ENCODE measurements around the gene C6orf89.
A peak's percentile ranks its signal among the peaks of the same experiment; 100 is the strongest.
"Not testable (repeated sequence)": the region's sequence is repeated elsewhere in the genome, so short reads cannot be mapped to it uniquely, and the experiment has no call there.

The C6orf89 gene

DNA sequence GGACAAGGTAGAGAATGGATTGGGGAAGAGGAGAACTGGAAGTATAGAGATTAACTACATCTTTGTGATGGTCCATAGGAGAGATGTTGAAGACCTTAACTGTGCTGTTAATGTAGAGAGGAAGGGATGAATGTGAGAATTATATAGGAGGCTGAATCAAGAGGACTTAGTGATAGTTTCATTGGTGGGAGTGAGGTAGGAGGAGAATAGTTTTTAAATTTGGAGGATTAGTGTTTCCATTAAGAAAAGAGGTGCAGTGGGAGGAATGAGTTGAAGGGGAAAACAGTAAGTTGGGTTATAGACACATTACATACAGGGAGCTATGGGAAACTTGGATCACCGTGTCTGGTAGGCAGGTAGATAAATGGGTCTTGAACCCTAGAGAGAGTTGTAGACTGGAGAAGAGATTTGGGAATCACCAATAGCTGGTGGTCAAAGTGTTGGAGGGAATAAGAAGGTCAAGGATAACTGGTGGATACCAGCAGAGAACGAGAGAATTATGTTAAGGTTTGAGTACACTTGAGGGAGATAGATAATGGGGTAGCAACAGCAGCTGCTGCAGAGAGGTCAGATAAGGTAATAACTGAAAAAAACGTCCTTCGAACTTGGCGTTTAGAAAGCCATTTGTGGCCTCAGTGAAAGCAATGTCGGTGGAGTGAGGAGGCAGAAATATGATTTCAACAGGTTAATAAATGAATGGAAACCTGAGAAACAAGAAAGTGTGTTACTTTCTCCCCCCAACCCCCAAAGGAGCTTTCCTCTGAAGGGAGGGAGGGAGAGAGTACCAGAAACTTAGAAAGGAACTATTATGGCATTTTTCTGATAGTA lies 3.1 kb downstream of the C6orf89 start:
- no peak for DNase-seq

- DNase-seq: no peak
These were observed 4.4 kb downstream of the C6orf89 start for GRCh38 chr6:36890112-36890663.

GRCh38 chr6:36891153-36891552 lies 5.4 kb downstream of the C6orf89 start:
- DNase-seq: not testable (repeated sequence)

GRCh38 chr6:36893976-36894932 lies 8.5 kb downstream of the C6orf89 start:
- DNase-seq: no peak

DNA sequence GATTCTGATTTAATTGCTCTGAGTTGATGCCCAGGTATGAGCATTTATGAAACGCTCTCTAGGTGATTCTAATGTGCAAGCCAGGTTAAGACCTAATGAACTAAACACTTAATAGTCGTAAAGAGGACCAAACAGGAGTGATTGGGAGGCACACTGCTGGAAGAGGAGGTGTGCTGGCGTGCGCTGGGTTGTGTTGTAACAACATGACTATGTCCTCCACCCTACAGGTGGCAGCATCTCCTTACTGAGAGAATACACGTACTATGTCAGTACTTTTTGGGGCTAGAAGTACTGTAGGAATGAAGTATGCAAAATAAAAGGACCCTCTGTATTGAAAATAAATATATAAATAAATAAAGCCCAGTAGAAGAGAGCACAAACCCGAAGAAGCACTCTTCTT lies 11.9 kb downstream of the C6orf89 start:
- peak in 1 of 5 donors; percentile 37 for DNase-seq

- DNase-seq: no peak
These were observed 18.4 kb downstream of the C6orf89 start for GRCh38 chr6:36904114-36904513.

DNA sequence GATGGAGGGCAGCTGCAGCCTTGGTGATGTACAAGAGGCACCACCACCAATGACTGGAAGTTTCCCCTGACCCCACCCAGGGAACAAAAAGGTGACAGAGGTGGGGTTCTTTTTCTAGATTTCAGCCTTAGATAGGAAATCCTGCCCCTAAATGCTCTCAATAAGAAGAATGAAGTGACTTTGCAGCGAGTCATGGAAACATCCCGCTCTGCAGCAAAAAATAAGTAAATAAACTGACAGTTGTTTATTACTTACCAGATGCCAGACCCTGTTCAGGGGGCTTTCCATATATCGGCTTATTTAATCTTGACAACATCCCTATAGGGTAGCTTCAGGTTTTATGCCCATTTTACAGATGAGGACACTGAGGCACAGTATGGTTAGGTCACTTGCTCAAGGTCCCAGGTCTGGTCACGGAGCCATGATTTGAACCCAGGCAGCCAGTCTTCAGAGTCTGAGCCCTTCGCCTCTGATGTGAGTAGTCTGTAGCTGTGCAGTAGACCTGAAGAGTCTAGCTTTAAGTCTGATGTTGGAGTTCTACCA lies 19.2 kb downstream of the C6orf89 start:
- no peak for DNase-seq

GRCh38 chr6:36906539-36907325 lies 21.0 kb downstream of the C6orf89 start:
- DNase-seq: no peak

DNA sequence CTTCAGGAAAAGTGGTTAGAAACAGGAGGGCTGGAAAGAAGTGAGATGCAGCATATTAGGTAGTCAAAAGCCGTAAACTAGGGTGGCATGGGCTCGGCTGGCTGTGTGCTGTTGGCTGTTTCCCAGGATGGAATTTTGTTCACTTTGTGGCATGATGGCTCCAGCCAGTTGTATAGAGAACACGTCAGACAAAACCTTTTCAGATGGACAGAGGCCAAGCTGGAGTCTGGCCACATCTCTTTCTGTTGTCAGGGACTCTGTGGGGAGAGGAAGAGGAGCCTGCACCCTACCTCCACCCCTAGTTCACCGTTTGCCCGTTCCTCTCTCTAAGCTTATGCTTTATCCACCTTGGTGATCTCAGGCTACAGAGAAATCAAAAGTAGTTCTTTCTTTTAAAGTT lies 22.0 kb downstream of the C6orf89 start:
- DNase-seq: no peak

DNA sequence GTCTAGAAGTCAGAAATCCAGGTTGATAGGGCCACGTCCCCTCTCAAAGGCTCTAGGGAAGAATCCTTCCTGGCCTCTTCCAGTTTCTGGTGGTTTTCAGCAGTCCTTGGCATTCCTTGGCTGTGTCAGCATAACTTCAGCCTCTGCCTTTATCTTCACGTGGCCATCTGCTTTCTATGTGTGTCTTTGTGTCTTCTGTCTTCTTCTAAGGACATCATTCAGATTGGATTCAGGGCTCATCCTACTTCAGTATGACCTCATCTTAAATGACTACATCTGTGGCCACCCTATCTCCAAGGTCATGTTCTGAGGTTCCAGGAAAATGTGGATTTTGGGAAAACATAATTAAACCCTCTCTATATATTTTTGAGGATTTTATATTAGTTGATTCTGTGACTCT lies 23.0 kb downstream of the C6orf89 start:
- no peak for DNase-seq

DNA sequence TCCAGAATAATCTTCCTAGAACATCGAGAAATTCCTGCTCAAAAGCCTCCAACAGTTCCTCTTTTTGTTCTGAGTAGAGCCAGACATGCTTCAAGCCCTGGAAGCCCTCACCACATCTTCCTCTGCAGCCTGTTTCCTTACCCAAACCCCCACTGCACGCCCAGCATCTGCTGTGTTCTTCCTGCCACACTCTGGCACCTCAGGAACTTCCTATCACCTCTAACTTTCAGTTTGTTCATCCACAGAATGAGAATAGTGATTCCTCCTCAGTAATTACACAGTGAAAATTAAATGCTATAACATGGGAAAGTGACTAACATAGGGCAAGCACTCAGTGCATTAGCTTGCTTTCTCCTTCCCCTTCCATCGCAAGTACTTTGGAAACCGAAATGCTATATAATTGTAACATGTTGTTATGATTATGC lies 26.3 kb downstream of the C6orf89 start:
- peak in 3 of 5 donors; percentile 10 to 56 (median 19) for DNase-seq

DNA sequence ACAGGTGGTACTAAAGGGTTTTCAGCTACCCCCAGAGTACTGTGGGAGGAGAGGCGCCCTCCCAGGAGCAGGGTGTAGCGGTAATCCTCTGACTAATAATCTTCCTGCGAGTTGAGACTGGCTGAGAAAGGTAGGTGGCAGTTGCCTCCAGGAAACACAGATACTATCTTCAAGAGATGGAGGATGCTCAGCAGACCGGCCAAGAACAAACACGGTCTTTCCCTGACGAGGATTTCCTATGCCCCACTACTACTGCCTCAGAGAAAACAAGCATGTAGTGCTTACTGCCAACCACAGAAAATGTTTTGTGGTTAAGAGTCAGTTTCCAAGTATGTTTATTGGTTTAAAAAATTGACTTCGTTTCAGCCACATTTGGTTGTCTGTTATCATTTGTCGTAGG lies 26.8 kb downstream of the C6orf89 start:
- peak; percentile 18 to 96 (median 47) for DNase-seq

DNA sequence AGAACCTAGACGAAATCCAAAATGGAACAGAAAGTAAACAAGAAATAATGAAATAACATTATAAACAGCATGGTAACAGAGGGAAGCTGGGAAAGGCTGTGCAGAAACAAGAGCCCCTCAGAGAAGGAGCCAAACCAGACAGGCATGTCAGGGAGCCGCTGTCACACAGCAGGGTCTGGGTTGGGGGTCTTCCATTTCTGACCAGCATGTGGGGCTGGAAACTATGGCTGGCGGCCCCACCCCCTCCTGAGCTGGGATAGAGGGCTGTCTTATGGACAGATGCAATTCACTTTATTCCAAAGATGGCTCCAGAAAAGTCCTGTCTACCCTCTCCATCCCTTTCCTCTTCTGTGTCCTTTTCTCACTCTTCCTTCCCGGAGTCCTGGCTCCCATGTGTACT lies 27.3 kb downstream of the C6orf89 start:
- no peak for DNase-seq

DNA sequence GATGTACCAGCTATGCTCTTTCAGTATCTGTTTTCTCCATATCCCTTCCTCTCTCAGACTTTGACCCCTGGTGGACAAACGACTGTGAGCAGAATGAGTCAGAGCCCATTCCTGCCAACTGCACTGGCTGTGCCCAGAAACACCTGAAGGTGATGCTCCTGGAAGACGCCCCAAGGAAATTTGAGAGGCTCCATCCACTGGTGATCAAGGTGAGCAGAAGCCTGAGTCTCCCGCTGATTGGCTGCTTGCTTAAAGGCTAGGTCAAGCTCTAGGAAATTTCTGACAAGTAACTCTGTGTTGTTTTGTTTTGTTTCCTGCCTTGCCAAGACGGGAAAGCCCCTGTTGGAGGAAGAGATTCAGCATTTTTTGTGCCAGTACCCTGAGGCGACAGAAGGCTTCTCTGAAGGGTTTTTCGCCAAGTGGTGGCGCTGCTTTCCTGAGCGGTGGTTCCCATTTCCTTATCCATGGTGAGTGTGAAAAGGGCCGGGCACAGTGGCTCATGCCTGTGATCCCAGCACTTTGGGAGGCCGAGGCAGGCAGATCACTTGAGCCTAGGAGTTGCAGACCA lies 28.6 kb downstream of the C6orf89 start:
- DNase-seq: peak in 2 of 5 donors; percentile 3 to 76

- DNase-seq: no peak
These were observed 29.8 kb downstream of the C6orf89 start for GRCh38 chr6:36915599-36915998.

- no peak for DNase-seq
These were observed 30.4 kb downstream of the C6orf89 start for GRCh38 chr6:36916126-36916525.

- DNase-seq: no peak
These were observed 31.9 kb downstream of the C6orf89 start for GRCh38 chr6:36917541-36918193.

GRCh38 chr6:36920049-36920448 lies 34.3 kb downstream of the C6orf89 start:
- DNase-seq: no peak

GRCh38 chr6:36920546-36920945 lies 34.8 kb downstream of the C6orf89 start:
- DNase-seq: no peak

GRCh38 chr6:36924131-36924530 lies 38.4 kb downstream of the C6orf89 start:
- DNase-seq: peak in 1 of 5 donors; percentile 42

GRCh38 chr6:36924778-36925374 lies 39.1 kb downstream of the C6orf89 start:
- DNase-seq: no peak

Measured in T-helper 1 cell (primary cell).